ENCODE data around the gene TNS4.

DNA sequence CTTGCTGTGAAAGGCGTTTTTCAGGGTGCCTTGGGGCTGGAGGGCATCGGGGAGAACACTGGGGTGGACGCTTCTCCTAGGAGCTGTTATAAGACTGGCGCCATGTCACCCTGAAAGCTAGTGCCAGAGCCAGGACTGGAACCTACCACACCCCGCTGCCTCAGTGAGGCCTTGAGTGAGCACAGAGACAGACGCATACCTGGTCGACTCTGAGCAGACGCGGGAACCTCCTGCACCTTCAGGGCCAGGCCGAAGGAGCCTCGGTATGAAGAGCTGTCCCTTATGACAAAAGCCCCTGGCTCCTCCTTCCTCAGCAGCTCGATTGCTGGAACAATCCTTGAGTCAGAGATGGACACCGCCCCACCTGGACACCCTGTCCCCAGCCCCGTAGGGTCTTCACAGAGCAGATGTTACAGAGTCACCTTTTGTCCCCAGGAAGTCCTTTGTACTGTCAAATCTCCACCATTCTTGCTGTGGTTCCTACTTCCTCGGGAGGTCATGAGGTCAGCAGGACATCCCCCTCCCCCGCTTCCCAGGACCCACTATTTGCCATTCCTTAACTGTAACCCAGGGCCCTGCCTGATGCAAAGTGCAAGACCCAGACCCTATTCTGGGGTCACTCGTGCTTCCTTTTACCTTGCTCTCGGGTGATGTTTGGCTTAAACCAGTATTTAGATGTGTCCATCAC, 17.0 kb downstream of the TNS4 start:
- no peak for TF ChIP-seq CTCF (IDR thresholded peaks at IDR 0.05)
- TF ChIP-seq POLR2A (IDR thresholded peaks at IDR 0.05), result no peak
- no peak for TF ChIP-seq EP300 (IDR thresholded peaks at IDR 0.05)

Measured in tibial nerve (tissue), 4 donors.